A673 (cell line): ENCODE results near the gene ARID3B.

ENCODE experiments used
- EZH2 ChIP-seq: fragments of 200-600 bp; sonication (generic); IDR thresholded peaks from 2 replicates; pipeline ENCODE4 v1.6.1; 2017; ENCODE audit warnings: borderline replicate concordance, low read depth, mild to moderate bottlenecking, mixed read lengths, antibody characterized with exemption, low read length; ENCODE audit not compliant: poor library complexity, severe bottlenecking
- TF ChIP-seq, protein P1 (sequence below): fragments of 300-800, 200-600 bp; sonication (generic); conservative IDR thresholded peaks from 2 replicates; pipeline ENCODE4 v1.5.1; 2017; ENCODE audit warnings: low read depth, mild to moderate bottlenecking, antibody characterized with exemption, low read length, moderate library complexity, mixed read lengths

GRCh38 chr15:74549816-74550215 is 8.8 kb downstream of the ARID3B start:
- TF ChIP-seq, protein P1, sequence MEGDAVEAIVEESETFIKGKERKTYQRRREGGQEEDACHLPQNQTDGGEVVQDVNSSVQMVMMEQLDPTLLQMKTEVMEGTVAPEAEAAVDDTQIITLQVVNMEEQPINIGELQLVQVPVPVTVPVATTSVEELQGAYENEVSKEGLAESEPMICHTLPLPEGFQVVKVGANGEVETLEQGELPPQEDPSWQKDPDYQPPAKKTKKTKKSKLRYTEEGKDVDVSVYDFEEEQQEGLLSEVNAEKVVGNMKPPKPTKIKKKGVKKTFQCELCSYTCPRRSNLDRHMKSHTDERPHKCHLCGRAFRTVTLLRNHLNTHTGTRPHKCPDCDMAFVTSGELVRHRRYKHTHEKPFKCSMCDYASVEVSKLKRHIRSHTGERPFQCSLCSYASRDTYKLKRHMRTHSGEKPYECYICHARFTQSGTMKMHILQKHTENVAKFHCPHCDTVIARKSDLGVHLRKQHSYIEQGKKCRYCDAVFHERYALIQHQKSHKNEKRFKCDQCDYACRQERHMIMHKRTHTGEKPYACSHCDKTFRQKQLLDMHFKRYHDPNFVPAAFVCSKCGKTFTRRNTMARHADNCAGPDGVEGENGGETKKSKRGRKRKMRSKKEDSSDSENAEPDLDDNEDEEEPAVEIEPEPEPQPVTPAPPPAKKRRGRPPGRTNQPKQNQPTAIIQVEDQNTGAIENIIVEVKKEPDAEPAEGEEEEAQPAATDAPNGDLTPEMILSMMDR = no peak
- no peak for TF ChIP-seq EZH2
